HepG2 (cell line): ENCODE data around the gene ADRA2A. TPM values are rescaled to one million over a fixed set of nuclear protein-coding genes. Genes with fewer than 3 reads are reported as not detected.

ENCODE experiments used
- ATAC-seq: fragments of 200-7000 bp; cut with Tn5 transposase; 3 replicates; pipeline ENCODE4 v1.9.1; 2020; ENCODE audit warnings: mild to moderate bottlenecking, moderate library complexity
- BruUV-seq: library from RNA; stranded (reverse); fragments of 400-500 nt; replicated peaks from 2 replicates; lab custom pipeline; 2021; lab: Mats Ljungman, UMichigan
- CTCF ChIA-PET: fragments of 300-600 bp; formaldehyde crosslinking; extraction: SDS; loops from one replicate; lab custom pipeline; 2021; ENCODE audit warnings: low total read pairs, inconsistent platforms, low intra/inter-chr PET ratio; lab: Yijun Ruan, JAX
- POLR2A ChIA-PET: fragments of 350-600 bp; sonication (Branson Sonifier 250); formaldehyde crosslinking; loops from one replicate; lab custom pipeline; 2020; ENCODE audit warnings: antibody characterized with exemption, inconsistent platforms; lab: Yijun Ruan, JAX
- DNase-seq: peaks from one replicate; pipeline ENCODE4 v3.0.0-alpha.2; 2015; ENCODE audit warnings: low spot score
- FAIRE-seq: peaks from 3 replicates; lab custom pipeline; 2011; peaks lifted over from hg19 to GRCh38; lab: Jason Lieb, UNC
- H2AFZ ChIP-seq: one replicate; pipeline ENCODE4 v1.6.1; 2011; ENCODE audit warnings: low read length, inconsistent platforms
- H3K27ac ChIP-seq: fragments of 300-600 bp; 3 replicates; pipeline ENCODE4 v1.8.0; 2011; ENCODE audit warnings: mixed run types, mild to moderate bottlenecking, mixed read lengths, low read length, inconsistent platforms; ENCODE audit not compliant: insufficient read depth; ENCODE audit errors: extremely low read length
- H3K27me3 ChIP-seq, 2 experiments: fragments of 200-600 bp in 1 of 2; 2 replicates in 1 of 2; 3 replicates in 1 of 2; pipeline versions ENCODE4 v1.6.0 to v1.8.0; 2011; ENCODE audit warnings: low read length in 2 of 2, mild to moderate bottlenecking in 2 of 2, moderate library complexity in 2 of 2, inconsistent platforms in 1 of 2; ENCODE audit not compliant: insufficient read depth in 2 of 2, control insufficient read depth in 1 of 2
- H3K36me3 ChIP-seq, 2 experiments: fragments of 200-600 bp in 1 of 2; replicated peaks in 1 of 2; 2 replicates in 1 of 2; 3 replicates in 1 of 2; pipeline versions ENCODE4 v1.5.1 to v1.8.0; 2011; ENCODE audit warnings: low read length in 2 of 2, inconsistent platforms in 1 of 2; ENCODE audit not compliant: insufficient read depth in 2 of 2, control insufficient read depth in 1 of 2
- H3K4me1 ChIP-seq: 2 replicates; pipeline ENCODE4 v1.5.1; 2012; ENCODE audit warnings: low read length, inconsistent platforms; ENCODE audit not compliant: insufficient read depth
- H3K4me2 ChIP-seq: 2 replicates; pipeline ENCODE4 v1.6.0; 2011; ENCODE audit warnings: low read depth, low read length, inconsistent platforms
- H3K4me3 ChIP-seq, 3 experiments: fragments of 200-600 bp in 1 of 3; sonication (generic), shearing (Covaris generic) in 1 of 3; replicated peaks in 1 of 3; 2 replicates each; pipeline ENCODE4 v1.5.1; 2011 to 2016; ENCODE audit warnings: low read length in 3 of 3, inconsistent platforms in 2 of 3, low read depth in 2 of 3, mild to moderate bottlenecking in 2 of 3, control low read depth in 1 of 3, mixed read lengths in 1 of 3; ENCODE audit not compliant: insufficient read depth in 1 of 3
- H3K79me2 ChIP-seq: one replicate; pipeline ENCODE4 v1.6.1; 2011; ENCODE audit warnings: low read length, inconsistent platforms; ENCODE audit not compliant: insufficient read depth
- H3K9ac ChIP-seq: 2 replicates; pipeline ENCODE4 v1.6.0; 2011; ENCODE audit warnings: mild to moderate bottlenecking, low read depth, low read length, inconsistent platforms; ENCODE audit not compliant: insufficient read depth
- H3K9me3 ChIP-seq: 2 replicates; pipeline ENCODE4 v1.5.1; 2012; ENCODE audit warnings: mild to moderate bottlenecking, low read length
- H4K20me1 ChIP-seq: 2 replicates; pipeline ENCODE4 v1.6.0; 2011; ENCODE audit warnings: inconsistent platforms, mild to moderate bottlenecking, low read length, moderate library complexity; ENCODE audit not compliant: insufficient read depth
- ATF5 ChIP-seq: sonication (generic); formaldehyde crosslinking; IDR thresholded peaks from 2 replicates; pipeline ENCODE4 v1.4.0; 2020; ENCODE audit warnings: mild to moderate bottlenecking, low read depth, missing genetic modification reagents
- CEBPZ ChIP-seq: IDR thresholded peaks from 2 replicates; pipeline ENCODE4 v1.6.1; 2012; ENCODE audit warnings: low read length, improper control_type of control experiment
- NFKBIZ ChIP-seq: IDR thresholded peaks from 2 replicates; pipeline ENCODE4 v1.6.1; 2018; ENCODE audit warnings: missing genetic modification reagents, missing compliant biosample characterization
- NFYC ChIP-seq: IDR thresholded peaks from 2 replicates; pipeline ENCODE4 v1.6.1; 2016; ENCODE audit warnings: missing genetic modification reagents, missing compliant biosample characterization
- TBX3 ChIP-seq: fragments of 450-650 bp; IDR thresholded peaks from 2 replicates; pipeline ENCODE4 v1.6.1; 2017; ENCODE audit warnings: antibody characterized with exemption, mild to moderate bottlenecking, inconsistent platforms, borderline replicate concordance
- TFDP1 ChIP-seq: IDR thresholded peaks from 2 replicates; pipeline ENCODE4 v1.6.1; 2016; ENCODE audit warnings: missing compliant biosample characterization, missing genetic modification reagents, borderline replicate concordance
- THAP9 ChIP-seq: sonication (generic); formaldehyde crosslinking; IDR thresholded peaks from 2 replicates; pipeline ENCODE4; 2020; ENCODE audit warnings: missing genetic modification reagents, mild to moderate bottlenecking, borderline replicate concordance
- ZNF331 ChIP-seq: sonication (generic); formaldehyde crosslinking; IDR thresholded peaks from 2 replicates; pipeline ENCODE4 v1.4.0; 2020; ENCODE audit warnings: missing genetic modification reagents
- WGBS: methylation state at CpG from one replicate; pipeline ENCODE4 v1.1.6; 2017; ENCODE audit warnings: low lambda C conversion rate; 5-methylcytosine and 5-hydroxymethylcytosine counted together
- in situ Hi-C: cut with HindIII; loops from 2 replicates; pipeline ENCODE4 v1.10.0; 2017; ENCODE audit warnings: low pct_unique_long_range_greater_than_20kb; ENCODE audit not compliant: extremely low pct_ligation_motif_present
- intact Hi-C: fragments of 100-400 bp; cut with micrococcal nuclease; formaldehyde crosslinking; loops from one replicate; pipeline ENCODE4 v1.10.0; 2022; ENCODE audit not compliant: unreplicated experiment
- polyA plus RNA-seq, 8 experiments: library from polyadenylated mRNA; depleted of rRNA in 3 of 8; stranded (reverse) in 7 of 8; unstranded in 1 of 8; fragments of >200 nt; fragmentation: Illumina TruSeq in 4 of 8; extraction: Trizol in 4 of 8; gene quantifications; 2 replicates each; pipeline versions ENCODE4 v1.2.1 to v1.2.3, GENCODE V29; 2011 to 2016; ENCODE audit warnings: low read depth in 4 of 8, missing spikeins in 1 of 8, mixed read lengths in 1 of 8; ENCODE audit not compliant: insufficient read depth in 1 of 8
- total RNA-seq, 5 experiments: library from RNA; depleted of rRNA; stranded (reverse); fragments of >200 nt; fragmentation: Illumina TruSeq; extraction: Trizol; gene quantifications; 2 replicates each; pipeline ENCODE4 v1.2.3, GENCODE V29; 2016; ENCODE audit warnings: low read depth in 1 of 5

ADRA2A gene
- total and polyA plus RNA-seq, 2 of the 13 experiments (the other 11 are each of a cell fraction or from before 2014, with no cell fraction given), result 0.01 TPM; not detected in 1

- no peak for FAIRE-seq
- H4K20me1 ChIP-seq, result no peaks in the 10 kb centered on the region
- in situ Hi-C loops (loop anchor here (25.0 kb wide), 1 partner anchor 1229 kb away; no protein-coding TSS in a partner anchor), intact Hi-C loops (loop anchor here (10.0 kb wide), 1 partner anchor 201 kb away; no protein-coding TSS in a partner anchor)
- H3K9me3 ChIP-seq, result no peaks in the 10 kb centered on the region
- POLR2A ChIA-PET, result no interaction called here
- no peak overlapping the region for H2AFZ ChIP-seq
- H3K9ac ChIP-seq, result no peak overlapping the region
- no peaks in the 10 kb centered on the region for H3K79me2 ChIP-seq
- no peak overlapping the region for H3K4me2 ChIP-seq
- H3K36me3 ChIP-seq, result no peaks in the 10 kb centered on the region
- ATAC-seq, result no peak
- WGBS, result 61% methylated on average over 7 of the region's 10 CpGs
- CTCF ChIA-PET, result no interaction called here
- H3K27ac ChIP-seq, result no peak overlapping the region
- TF ChIP-seq CEBPZ (no peak), TFDP1 (no peak), TBX3 (no peak), ZNF331 (CRISPR knock-in tag) (no peak), THAP9 (CRISPR knock-in tag) (no peak), ATF5 (CRISPR knock-in tag) (no peak), NFKBIZ (no peak), NFYC (CRISPR knock-in tag) (no peak)
- BruUV-seq, result no TSS peak
- no peak for DNase-seq
- H3K4me1 ChIP-seq, result no peaks in the 10 kb centered on the region
- H3K27me3 ChIP-seq, result no peaks in the 10 kb centered on the region; a peak in 3 of 5 replicates
- no peak overlapping the region for H3K4me3 ChIP-seq
Observed at GRCh38 chr10:111083222-111084095, 6.6 kb downstream of the ADRA2A start.
